ENCODE data around the gene HTRA3. TPM values are rescaled to one million over a fixed set of nuclear protein-coding genes. Genes with fewer than 3 reads are reported as not detected.

The HTRA3 gene
- total and polyA plus RNA-seq, 2 of the 4 experiments (the other 2 are of a cell fraction) = 1.3 to 9.5 TPM

Other genes starting within 250 kb of the HTRA3 start
- gene ABLIM2, start 110.9 kb upstream of the HTRA3 start, total RNA-seq (2012; rRNA removed) = under 0.01 TPM in 2 replicates
- gene ABLIM2, start 110.9 kb upstream of the HTRA3 start, polyA plus RNA-seq (2012; rRNA removed) = 0.07 and 0.10 TPM in 2 replicates
- gene SH3TC1, start 70.5 kb upstream of the HTRA3 start, total RNA-seq (2012; rRNA removed) = 1.4 and 1.6 TPM in 2 replicates
- gene SH3TC1, start 70.5 kb upstream of the HTRA3 start, polyA plus RNA-seq (2012; rRNA removed) = 2.2 and 2.3 TPM in 2 replicates
- 24.2 and 25.8 TPM in 2 replicates for gene ACOX3, start 171.0 kb downstream of the HTRA3 start, total RNA-seq (2012; rRNA removed)
- 13.2 and 15.2 TPM in 2 replicates for gene ACOX3, start 171.0 kb downstream of the HTRA3 start, polyA plus RNA-seq (2012; rRNA removed)
- gene TRMT44, start 171.0 kb downstream of the HTRA3 start, total RNA-seq (2012; rRNA removed) = 7.3 and 9.7 TPM in 2 replicates
- 6.3 and 8.1 TPM in 2 replicates for gene TRMT44, start 171.0 kb downstream of the HTRA3 start, polyA plus RNA-seq (2012; rRNA removed)

All from IMR-90 (cell line).